Raji (cell line): Measurements from ENCODE around the gene CCDC167.

Experiments
- POLR2A ChIP-seq: IDR thresholded peaks from 2 replicates; pipeline ENCODE4 v1.6.1; 2011; ENCODE audit warnings: low read depth, low read length, control low read depth; ENCODE audit not compliant: insufficient read depth

CCDC167 gene

DNA sequence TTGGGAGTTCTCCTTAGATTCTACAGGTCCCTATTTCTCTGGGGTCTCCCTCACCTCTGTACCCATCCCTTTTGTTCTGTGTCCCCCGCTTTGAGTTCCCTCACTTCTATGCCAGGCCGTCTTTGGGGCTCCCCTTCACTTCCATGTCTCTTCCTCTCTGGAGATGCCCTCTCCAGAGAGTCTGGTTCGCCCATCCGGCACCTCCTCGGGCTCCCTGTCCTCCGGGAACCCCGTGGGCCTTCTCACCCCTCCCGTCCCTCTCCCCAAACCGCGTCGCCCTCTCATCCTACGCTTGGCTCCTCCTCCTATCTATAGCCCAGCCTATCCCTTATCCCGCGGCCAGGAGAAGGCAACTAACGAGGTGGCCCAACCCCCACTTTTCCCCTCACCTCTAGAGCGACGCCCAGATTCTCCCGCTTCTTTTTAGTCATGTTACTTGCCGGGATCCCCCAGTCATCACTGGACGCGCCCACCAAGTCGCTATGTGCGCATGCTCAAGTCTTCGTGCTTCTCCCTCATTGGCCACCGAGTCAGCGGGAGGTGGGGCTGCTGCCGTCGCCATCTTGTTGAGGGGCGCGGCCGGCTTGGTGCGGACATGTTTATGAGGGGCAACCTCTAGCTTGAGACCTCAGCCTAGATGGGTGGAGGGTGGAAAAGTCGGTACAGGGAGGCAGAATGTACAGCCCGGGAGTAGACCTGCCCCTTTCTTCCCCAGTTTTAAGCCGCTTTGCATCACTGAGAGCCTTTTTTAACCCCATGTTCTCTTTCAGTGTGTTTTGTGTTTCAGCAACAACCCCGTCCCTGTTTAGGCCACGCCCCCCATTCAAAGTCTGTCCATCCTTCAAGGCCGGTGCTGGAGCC is at the start of gene CCDC167:
CCDC167 (minus strand) TSS at position 461 of the 861 bp plus-strand sequence; CDS start at position 431, 30 bp downstream.
- peak; percentile 57 for TF ChIP-seq POLR2A

DNA sequence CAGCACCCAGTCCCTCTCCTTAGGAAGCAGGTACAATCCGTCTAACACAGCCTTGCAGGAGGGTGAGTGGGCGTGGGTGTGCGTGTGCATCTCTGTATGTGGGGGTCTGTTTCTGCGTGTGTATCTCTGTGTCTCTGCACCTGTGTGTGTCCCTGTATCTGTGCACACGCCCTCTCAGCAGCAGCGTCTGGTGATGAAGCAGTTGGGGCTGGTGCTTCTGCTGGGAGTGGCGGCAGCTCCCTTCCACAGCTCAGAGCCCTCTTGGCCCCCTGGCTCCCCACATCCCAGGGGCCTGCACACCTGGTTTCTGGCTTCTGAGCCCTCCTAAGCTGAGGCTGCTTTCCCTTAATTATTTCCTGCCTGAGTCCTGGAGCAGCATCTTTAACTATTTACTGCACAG is 49.5 kb upstream of the CCDC167 start:
- no peak for TF ChIP-seq POLR2A

DNA sequence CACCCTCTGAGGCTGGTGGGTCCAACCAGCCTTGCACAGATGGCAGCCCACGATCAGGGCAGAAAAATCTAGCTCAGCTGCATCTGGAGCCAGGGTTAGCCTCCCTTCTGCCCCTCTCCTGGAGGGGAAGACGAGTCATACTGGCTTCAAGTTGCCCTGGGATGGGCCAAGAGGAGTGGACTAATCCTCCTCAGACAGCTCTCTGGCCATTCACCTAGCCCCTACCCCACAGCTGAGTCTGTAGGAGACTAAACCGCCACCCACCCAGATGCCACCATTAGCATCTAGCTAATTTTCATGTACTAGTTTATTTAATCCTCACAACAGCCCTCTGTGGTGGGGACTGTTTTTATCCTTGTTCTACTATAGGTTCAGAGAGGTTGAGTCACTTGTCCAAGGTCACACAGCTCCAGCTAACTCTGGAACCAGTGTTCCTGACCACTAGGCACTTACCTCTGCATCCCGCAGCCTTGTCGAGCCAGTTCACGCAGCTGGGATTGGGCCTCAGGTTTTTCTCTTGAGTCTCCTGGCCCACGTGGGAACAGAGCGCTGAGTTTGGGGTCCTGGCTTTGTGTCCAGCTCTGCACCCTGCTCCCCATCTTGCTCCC is 48.5 kb upstream of the CCDC167 start:
- TF ChIP-seq POLR2A: no peak

DNA sequence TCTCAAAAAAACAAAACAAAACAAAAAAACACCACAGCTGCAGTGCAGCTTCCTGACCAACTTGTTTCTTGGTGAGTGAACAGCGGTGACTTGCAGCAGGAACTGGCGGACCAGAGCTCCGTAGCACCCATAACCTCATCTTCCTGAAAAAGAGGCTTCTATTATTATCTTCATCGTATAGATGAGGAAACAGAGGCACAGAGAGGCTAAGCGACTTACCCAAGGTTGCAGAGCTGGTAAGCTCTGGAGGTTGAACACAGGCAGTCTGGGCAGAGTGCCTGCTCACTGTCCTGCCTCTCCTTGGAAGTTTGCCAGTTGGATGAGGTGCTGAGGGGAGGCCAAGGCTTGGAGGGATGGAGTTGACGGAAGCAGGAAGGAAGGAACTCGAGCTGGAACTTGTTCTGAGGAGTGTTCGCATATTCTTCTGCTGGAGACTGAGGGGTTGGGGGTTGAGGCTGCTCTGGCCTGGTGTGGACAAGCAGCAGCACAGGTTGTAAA is 47.9 kb upstream of the CCDC167 start:
- TF ChIP-seq POLR2A: no peak

DNA sequence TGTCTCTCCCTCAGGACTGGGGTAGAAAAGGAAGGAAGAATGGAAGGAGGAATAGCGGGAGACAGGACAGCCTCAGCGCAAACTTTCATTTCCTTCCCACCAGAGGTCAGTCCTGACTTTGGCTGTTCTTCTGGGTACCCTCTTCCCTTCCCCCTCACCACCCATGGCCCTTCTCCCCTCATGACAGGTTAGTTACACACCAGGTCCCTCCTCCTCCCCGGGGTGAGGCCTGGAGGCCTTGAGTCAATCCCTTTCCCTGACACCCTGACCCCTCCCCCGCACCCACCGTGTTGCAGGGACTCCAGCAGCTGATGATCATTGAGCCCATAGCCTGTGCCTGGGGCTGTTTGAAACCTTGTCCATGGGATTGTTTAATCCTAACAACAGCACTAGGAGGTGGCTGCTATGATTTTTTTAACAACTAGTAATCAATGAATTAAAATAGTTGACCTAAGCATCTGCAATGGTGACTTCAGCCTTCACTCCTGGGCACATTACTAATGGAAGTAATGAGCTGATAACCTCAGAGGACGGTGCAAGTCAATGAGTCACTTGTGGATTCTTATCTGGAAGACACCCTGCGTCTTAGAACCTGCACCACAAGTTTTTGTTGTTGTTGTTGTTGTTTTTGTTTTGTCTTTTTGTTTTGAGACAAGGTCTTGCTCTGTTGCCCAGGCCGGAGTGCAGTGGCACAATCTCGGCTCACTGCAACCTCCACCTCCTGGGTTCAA is 46.6 kb upstream of the CCDC167 start:
- no peak for TF ChIP-seq POLR2A

DNA sequence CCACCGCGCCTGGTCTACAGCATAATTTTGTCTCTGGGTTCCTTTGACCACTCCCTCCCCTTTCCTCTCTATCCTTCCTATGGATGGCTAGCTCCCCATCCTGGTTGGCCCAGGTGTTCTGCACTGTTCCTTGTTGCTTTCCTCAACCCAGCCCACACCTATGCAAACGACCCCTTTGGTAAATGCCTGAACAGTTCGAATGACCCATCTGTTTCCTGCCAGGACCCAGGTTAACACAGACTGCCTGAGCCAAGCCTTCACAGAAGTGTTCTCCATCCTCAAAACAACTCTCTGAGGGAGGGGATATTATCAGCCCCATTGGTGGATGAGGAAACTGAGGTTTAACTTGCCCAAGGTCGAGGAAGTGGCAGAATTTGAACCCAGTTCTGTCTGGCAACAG is 44.8 kb upstream of the CCDC167 start:
- no peak for TF ChIP-seq POLR2A

DNA sequence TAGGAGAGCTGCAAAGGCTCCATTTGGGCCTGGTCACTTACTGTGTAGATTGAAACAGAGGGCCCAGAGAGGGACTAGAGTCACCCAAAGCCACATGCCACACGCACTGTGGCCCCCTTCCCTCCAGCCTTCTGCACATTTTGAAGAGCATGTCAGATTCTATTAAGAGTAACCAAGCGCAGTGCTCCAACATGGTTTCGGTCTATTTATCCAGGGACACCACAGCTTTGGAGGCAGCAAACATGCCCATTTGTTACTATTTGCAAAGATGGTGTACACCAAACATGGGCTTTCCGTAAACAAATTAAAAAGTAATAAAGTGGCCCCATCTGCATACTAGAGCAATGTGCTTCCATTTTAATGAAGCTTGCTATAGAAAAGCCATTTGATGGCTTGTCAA is 43.7 kb upstream of the CCDC167 start:
- no peak for TF ChIP-seq POLR2A

DNA sequence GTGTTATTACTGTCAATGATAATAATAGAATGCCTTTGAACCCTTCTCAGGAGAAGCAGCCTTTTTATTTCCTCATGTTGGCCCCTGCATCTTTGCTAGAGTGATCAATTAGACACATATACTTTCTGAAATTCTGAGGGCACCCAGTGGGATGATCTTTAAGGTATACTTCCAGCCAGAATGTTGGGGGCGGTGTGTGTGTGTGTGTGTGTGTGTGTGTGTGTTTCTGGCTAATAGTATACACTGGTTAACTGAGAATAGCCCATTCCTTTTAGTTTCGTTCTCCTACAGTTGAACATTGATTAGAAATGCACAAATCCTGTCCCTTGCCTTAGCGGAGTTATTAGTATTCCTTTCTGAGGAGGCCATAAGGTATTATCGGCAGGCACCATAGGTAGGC is 41.7 kb upstream of the CCDC167 start:
- TF ChIP-seq POLR2A: no peak

DNA sequence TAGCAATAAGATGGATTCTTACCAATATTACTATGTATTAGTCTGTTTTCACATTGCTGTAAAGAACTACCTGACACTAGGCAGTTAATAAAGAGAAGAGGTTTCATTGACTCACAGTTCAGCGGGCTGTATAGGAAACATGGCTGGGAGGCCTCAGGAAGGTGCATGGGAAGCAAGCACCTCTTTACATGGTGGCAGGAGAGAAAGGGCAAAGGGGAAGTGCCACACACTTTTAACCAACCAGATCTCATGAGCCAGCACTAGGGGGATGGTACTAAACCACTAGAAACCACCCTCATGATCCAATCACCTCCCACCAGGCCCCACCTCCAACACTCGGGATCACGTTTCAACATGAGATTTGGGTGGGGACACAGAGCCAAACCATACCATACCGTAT is 40.7 kb upstream of the CCDC167 start:
- TF ChIP-seq POLR2A: no peak

DNA sequence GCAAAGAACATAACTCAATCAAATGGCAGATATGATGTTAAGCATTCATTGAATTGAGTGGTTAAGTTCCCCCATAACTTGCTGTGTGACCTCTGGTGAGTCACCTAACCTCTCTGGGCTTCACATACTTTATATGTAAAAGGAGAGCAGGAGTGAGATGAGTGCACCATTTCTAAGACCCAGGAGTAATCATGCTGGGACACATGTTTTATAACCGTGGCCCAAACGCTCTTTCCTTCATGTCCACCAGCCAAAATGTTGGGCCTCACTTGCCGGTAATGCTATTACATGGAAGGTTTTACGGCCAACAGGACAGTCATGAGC is 40.3 kb upstream of the CCDC167 start:
- TF ChIP-seq POLR2A: no peak

DNA sequence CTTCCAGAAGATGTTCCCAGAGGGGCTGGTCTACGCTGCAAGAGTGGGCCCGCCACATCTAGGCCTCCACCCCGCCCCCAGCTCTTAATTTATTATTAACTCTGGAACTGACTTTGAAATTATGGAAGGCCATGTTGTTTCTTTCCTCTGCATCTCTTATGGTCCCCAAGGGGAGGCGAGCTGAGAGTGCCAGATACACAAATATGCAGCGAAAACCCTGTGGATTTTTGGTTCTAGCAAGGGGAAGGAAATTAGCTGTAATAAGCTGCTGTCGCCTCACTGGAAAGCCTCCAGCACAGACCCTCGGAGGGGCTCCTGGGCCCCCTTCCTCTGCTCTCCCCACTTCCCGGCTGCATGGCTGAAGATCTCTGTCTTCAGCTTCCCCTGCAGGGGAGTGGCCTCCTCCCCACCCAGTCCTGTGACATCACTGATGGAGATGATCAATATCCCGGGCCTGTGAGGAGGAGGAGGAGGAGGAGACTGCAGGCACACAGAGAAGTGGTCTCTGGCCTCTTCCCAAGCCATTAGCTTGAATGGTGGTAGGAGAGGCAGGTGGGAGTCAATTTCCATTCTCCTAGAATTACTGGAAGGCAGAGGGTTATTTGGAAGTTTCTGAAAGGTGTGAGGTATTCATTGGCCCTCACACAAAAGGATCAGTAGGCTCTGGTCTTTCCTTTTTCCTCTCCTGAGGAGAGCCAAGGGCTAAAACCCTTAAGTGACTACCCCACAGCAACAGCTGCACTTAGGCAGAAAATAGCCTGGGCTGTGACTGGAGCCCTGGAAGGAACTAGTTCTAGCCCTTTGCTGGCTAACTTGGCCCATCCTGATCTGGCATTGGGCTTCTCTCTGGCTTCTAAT is 39.7 kb upstream of the CCDC167 start:
- no peak for TF ChIP-seq POLR2A

DNA sequence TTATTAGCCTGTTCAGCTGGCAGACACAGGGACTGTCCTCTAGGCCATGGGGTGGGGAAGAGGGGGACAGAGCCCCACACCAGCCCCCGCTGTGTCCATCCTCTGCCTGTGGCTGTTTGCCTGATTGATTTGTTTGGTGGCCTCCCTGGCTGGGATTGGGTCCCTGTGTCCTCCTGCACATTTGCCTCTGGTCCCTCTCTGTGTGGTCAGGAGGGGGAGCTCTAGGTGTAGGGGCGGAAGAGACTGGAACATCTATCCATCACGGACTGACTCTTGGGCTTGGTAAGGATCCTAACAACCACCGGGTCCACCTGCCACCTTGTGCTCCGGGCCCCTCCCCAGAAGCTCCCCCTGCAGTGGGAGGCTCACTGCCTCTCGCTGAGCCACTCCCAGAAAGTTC is 38.4 kb upstream of the CCDC167 start:
- no peak for TF ChIP-seq POLR2A

DNA sequence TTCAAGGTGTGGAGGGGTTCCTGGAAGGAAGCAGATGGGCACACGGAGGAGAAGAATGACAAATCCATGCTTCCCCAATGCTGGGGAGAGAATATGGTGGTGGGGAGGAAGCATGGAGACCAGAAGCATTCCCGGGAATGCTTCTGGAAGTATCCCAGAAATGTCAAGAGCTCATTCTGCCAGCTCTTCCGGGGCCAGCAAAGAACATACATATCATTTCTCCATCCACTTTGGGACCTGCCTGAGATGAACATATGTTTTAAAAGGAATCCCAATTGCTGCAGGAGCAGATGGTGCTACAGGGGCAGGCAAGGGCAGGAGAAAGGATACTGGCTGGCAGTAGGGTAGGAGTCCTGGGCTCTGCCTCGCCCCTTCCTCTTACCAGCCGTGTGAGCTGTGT is 37.9 kb upstream of the CCDC167 start:
- TF ChIP-seq POLR2A: no peak

DNA sequence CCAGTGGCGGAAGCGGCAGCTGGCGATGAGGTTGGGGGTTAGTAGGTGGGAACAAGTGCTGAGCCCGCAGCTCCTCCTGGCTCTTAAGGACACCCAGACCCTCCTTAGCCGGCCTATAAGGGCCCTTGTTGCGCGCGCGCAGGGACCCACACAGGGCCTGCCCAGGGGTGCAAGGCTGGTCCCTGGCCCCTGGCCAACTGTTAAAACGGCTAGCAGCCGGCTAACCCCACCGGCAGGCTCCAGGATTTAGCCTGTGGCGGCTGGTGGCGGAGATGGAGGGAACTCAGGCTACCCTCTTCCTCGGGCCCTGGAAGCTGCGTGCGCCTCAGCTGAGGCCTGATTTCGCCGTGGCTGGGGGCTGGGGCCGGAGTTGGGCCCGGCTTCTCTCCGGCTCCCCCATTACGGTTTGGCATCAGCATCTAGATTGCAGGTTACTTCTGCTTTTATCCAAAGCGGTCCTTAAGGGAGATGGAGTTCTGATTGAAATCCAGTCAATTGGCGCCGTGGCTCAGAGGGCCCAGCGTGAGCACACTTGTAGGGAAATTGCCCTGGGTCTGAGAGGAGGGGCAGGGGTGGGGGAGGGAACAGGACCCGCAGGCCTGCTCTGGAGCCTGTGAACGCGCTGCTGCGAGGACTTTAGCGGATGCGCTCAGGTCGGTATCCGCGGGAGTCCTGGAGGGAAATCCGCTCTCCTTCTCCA is 36.9 kb upstream of the CCDC167 start:
- TF ChIP-seq POLR2A: no peak
